Germinal center (tissue), 1 donor: Measurements from ENCODE around the gene NUP62.
"Not testable (repeated sequence)": the region's sequence is repeated elsewhere in the genome, so short reads cannot be mapped to it uniquely, and the experiment has no call there.

Experiments used
- DNase-seq: peaks from one replicate; pipeline ENCODE4 v3.0.0; 2012; ENCODE audit warnings: mixed read lengths, low spot score

NUP62 gene

DNA sequence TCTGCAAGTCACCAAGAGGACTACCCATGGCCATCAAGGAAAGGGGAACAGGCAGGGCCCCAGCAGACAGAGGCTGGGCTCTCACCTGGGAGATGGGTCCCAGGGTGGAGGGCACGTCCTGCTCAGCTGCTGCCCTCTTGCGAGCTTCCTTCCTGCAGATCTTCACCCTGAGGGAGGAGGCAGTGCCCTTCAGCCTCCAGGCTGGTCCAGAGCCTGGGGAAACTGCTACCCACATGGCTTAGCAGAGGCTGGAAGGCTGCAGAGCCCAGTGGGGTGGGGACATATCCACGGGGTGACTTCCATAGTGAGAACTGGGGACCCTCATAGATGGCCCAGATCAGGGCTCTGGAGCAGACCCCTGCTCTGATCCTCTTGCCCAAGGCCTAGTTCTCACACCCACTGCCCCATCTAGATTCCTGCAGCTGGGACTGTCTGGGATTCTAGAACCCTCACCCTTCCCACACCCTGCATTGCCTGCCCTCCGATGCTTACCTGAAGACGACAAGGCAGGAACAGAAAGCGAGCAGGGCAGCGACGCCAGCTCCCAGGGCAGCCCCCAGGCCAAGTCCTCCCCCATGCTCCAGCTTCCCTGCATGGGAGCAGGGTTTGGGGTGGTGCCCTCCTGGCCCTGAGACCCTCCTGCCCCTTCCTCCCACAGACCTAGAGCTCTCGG, 22.6 kb upstream of the NUP62 start:
- DNase-seq: no peak

DNA sequence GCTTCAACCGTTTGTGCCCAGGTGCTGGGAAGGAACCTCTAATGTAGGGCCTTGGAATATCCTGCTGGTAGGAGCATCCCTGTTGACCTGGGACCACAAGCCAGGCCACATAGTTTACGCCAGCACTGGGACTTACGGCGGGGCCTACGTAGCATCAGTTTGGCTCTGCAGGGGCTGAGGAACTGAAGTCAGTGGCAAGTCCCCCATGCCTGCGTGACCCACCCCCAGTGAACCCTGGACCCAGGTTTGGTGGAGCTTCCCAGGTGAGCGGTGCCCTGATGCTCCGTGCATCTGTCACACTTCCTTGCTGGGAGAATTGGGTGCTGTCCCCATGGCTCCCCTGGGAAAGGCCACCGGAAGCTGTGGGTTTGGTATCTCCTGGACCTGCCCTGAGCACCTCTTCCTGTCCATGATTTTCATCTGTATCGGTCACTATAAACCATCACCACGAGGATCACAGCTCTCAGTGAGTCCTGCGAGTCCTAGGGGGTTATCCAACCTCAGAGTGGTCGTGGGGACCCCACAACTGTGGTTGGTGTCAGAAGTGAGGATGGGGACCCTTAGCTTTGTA, 21.7 kb upstream of the NUP62 start:
- DNase-seq: no peak

DNA sequence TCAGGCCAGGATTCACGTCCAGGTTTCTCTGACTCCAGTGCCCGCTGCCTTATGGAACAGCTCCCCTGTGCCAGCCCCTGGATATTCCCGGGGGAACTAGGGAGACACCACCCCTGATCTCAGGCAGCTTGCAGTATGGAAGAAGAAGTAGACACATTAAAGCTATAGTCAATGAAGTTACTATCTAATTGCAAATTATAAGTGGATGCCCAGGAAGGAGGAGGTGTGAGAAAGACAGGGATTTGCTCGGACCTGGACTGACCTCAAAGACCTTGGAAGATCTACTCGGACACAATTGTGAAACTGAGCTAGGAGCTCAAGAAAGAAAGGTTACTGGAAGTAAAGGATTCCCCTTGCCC, 21.3 kb upstream of the NUP62 start:
- DNase-seq: no peak

DNA sequence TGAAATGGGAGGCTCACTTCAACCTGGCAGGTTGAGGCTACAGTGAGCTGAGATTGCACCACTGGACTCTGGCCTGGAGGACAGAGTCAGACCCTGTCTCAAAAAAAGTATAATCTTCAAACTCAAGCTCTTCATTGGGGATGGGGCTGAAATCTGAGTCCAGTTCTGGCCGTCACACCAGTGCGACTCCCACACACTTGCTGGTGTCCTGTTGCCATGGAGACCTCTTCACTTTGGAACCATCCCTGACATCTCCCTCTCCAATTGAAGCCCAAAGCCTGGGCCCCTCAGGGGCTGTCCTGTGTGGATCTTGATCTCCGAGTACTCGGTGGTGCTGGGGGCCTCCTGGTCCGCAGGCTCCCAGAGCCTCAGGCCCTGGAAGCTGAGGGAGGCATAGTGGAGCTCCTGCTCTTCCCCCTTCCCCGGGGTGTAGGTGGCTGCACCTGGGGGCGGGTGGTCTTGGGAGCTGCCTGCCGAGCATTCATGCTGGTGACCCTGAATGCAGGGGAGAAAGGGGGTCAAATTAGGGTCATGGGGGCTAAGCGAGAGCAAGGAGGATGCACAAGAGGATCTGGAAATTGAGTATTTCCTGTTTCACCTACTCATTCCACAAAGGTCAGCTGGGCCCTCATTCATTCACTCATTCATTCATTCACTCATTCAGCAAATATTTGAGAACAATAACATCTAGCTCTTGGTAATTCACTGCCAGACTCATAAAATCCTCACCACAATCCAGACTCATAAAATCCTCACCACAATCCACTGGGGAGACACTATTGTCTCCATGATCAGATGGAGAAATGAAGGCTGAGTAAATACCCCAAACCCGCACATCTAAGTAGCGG, 20.7 kb upstream of the NUP62 start:
- no peak for DNase-seq

DNA sequence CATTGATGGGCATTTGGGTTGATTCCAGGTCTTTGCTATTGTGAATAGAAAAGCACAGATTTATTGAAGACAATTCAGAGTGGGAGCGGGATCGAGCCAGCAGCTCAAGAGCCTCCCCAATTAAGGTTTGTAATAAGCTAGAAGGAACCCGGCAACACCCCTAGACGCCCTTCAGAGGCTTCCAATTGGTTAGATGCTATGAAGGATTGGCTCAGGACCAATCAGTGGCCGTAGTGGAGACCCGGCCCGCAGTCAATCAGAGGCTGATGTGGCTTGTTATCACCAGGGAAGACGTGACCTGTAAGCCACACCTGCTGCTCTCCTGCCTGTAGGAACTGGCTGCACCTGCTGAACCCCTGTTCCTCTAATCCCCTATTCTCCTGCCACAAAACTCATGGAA, 17.1 kb upstream of the NUP62 start:
- no peak for DNase-seq

DNA sequence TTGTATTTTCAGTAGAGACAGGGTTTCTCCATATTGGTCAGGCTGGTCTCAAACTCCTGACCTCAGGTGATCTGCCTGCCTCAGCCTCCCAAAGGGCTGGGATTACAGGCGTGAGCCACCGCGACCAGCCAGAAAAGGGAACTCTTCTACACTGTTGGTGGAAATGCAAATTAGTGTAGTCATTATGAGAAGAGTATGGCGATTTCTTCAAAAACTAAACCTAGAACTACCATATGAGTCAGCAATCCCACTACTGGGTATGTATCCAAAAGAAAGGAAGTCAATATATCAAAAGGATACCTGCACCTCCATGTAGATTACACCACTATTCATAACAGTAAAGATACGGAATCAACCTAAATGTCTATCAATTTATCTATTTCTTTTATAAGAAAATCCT, 15.3 kb upstream of the NUP62 start:
- DNase-seq: not testable (repeated sequence)

DNA sequence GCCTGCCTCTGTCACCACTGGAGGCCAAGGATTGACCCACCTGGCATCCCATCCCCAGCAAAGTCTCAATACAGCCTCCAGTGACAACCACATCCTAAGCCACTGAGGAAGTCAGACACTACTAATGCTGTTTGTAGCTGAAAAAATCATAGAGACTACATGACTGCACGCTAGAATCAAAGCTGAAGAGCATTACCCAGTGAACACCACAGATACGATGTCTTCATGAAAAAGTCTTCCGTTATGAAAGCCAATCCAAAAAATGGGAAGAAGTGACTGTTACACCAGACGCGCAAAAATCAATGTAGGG, 11.1 kb upstream of the NUP62 start:
- DNase-seq: no peak

DNA sequence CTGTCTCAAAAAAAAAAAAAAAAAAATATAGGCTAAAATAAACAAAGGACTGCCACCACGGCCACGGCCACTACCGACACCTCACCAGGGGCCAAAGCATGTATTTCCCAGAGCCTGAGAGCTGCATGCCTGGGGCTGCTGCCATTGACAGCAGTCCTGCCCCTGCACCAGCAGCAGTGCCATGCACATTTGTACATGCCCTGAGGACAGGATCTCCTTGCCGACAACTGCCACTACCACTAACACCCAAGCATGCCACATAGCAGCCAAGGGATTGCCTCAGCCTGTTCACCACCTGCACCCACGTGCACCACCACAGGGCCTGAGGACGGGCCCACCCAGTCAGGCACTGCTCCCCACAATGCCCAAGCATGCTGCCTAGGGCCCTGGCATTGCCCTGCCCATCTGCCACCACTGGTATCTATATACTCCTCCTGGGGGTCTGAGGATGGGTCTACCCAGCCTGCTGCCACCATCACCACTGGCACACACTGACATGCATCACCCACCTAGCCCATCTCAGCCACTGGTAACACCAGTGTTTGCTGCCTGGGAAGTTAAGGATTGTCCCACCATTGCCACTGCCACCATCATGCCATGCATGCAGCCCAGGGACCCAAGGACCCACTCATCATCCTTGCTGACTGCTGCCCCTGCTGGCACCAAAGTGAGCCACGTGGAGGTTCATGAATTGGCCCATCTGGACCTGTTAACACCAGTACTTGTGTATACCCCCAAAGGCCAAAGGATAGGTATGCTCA, 10.6 kb upstream of the NUP62 start:
- no peak for DNase-seq

DNA sequence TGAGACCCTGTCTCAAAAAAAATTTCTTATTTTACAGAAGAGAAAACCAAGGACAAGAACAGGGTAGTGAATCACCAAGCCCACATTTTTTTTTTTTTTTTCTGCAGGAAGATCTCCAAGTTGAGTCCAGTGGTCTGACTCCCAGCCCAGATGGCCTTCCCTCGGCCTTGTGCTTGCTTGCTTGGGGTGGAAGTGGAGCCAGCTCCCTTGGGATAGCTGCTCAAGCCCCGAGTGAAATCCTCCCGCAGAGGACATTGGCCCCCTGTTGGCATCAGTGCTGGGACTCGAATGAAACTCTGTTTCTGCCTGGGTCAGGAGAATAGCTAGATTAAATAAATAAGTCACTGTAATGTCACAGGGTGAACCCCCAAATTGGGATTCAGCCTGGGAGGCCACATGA, 9.4 kb upstream of the NUP62 start:
- DNase-seq: no peak

DNA sequence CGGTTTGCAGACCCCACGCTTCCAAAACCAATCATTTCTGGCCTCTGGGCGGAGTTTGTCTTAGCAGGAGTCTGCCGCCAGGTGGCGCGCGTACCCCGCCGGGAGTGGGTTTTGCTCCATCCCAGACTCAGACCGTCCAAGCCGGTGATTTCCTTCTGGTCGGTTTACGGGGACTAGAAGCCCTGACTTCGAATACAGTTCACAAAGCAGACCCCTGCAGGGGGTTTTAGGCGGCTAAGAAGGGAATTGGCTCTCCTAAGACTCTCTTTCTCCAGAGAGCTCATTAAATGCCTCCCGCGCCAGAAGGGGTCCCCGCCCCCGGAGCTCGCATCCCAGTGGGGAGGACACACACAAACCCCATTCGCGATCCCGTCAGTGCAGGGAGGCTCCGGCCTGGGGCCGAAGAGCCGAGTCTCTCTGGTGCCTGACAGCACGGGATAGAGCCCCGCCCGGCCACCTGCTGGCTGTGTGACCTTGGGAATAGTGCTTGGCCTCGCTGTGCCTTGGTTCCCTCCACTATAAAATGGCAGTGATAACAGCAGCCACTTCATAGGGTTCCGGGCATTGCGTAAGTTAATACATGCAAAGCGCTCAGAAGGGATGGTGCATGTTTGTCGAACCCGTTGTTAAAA, 8.6 kb upstream of the NUP62 start:
- DNase-seq: peak; percentile 73

DNA sequence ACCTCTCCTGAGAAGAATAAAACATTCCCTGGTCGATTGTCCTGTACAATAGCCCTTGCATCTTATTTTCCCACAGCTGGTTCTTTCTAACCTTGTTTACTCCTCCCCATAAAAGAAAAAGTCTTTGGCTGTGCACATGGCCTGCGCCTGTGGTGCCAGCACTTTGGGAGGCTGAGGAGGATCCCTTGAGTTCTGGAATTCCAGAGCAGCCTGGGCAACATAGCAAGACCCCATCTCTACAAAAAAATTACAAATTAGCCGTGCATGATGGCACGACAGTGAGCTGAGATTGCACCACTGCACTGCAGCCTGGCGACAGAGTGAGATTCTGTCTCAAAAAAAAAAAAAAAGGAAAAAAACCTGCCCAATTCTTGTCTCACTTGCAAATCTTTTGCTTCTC, 7.2 kb upstream of the NUP62 start:
- no peak for DNase-seq

DNA sequence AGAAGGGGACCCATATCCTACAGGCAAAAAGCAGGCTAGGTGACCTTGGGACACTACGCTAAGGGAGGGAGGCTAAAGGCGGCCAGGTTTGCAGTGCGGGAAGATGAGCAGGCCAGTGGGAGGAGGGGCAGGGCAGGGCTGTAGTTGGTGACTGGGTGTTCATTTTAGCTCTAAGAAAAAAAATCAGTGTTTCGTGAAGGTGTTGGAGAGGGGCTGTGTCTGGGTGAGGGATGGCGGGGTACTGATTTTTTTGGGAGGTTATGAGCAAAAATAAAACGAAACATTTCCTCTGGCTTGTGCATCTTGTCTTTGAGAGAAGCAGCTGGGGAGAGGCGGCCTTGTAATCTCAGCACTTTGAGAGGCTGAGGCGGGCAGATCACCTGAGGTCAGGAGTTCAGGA, 4.3 kb upstream of the NUP62 start:
- no peak for DNase-seq

DNA sequence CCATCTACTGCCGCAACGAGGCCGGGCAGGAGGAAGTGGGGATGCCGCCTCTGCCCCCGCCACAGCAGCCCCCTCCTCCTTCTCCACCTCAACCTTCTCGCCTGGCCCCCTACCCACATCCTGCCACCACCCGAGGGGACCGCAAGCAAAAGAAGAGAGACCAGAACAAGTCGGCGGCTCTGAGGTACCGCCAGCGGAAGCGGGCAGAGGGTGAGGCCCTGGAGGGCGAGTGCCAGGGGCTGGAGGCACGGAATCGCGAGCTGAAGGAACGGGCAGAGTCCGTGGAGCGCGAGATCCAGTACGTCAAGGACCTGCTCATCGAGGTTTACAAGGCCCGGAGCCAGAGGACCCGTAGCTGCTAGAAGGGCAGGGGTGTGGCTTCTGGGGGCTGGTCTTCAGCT, 3.4 kb upstream of the NUP62 start:
- DNase-seq: no peak

DNA sequence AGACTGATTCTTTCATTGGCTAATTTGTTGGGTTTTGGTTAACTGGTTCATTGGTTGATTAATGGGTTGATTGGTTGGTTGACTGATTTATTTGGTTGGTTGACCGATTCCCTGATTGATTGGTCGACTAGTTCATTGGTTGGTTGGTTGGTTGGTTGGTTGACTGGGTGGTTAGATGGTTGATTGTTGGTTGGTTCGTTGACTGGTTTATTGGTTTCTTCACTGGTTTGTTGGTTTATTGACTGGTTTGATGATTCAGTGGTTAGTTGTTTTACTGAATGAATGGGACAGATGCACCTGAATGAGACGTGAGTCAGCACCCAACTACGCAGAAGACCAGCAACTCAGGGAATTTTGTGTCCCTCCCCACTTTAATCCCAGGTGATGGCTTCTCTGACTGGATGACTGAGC, 2.7 kb upstream of the NUP62 start:
- no peak for DNase-seq

DNA sequence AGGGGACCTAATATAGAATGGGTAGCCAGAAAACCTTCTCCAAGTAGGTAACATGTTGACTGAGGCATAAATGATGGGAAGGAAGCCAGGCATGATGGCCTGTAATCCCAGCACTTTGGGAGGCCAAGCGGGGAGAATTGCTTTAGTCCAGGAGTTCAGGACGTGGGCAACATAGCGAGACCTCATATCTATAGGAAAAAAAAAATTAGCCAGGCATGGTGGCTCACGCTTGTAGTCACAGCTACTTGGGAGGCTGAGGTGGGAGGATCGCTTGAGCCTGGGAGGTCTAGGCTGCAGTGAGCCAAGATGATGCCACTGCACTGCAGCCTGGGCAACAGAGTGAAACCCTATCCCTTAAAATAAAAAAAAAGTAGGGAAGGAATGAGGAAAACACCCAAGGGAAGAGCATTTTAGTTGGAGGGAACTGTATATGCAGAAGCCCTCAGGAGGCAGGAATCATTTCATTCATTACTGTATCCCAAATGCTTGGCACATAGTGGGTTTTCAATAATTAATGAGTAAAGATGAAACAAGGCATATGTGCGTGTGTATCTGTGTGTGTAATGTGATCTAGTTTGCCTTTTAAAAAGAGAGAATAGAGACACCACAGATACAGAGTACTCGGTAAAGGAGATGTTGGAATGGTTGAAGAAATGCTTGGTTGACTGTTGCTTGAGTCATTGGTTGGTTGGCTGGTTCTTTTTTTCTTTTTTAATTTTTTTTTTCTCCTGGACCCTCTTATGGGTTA, 2.2 kb upstream of the NUP62 start:
- DNase-seq: no peak

DNA sequence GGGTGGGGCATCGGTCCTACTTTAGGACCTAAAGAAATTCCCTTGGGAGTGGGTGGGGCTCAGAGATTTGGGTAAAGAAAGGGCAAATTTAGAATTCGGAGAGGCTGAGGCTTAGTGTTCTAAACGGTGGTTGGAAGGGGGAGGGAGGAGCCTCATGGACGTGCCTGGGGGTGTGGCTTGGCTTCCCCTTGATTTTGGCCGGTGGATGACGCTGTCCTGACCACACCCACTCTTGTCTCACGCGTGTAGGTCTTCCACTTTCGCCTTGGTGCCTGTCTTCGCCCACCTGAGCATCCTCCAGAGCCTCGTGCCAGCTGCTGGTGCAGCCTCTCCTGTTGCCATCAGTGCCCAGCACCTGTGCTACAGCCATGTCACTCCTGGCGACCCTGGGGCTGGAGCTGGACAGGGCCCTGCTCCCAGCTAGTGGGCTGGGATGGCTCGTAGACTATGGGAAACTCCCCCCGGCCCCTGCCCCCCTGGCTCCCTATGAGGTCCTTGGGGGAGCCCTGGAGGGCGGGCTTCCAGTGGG, 1.2 kb upstream of the NUP62 start:
- no peak for DNase-seq

DNA sequence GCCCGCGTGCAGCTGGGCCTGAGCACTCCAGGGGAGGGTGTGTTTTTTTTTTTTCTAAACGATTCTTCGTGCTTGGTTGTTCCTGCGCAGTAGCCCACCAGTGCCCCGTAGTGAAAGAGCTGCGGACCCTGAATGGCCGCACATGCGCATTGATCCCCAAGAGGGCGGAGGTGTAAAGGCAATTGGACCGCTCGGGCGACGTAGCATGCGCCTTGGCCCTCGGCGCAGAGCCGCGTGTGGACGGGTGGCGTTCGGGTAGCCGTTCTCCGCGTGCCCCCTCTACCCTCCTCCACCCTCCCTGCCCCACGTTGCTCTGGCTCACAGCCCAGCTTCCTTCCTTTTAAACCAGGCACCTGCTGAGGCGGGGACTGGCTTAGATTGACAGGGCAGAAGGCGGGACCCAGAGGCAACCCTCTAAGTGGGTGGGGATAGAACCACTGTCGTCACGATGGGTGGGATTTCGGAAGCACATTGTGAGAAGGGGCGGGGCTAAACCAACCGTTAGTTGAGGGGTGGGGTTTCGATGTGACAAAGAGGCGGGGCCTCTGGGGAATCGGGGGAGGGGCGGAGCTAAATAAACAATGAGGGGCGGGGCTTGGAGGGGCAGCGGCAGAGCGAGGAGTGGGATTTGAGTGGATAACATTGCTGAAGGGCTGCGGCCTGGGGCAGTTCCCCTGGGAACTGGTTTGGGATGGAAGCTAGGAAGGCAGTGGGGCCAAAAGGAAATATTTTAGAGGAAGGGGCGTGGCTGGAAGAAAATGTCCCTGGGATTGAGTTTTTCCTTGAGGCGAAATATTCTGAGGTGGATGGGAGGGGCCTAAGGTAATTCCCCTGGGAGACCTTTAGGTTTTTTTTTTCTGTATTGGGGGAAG, 543 bp upstream of the NUP62 start:
- peak; percentile 96 for DNase-seq

DNA sequence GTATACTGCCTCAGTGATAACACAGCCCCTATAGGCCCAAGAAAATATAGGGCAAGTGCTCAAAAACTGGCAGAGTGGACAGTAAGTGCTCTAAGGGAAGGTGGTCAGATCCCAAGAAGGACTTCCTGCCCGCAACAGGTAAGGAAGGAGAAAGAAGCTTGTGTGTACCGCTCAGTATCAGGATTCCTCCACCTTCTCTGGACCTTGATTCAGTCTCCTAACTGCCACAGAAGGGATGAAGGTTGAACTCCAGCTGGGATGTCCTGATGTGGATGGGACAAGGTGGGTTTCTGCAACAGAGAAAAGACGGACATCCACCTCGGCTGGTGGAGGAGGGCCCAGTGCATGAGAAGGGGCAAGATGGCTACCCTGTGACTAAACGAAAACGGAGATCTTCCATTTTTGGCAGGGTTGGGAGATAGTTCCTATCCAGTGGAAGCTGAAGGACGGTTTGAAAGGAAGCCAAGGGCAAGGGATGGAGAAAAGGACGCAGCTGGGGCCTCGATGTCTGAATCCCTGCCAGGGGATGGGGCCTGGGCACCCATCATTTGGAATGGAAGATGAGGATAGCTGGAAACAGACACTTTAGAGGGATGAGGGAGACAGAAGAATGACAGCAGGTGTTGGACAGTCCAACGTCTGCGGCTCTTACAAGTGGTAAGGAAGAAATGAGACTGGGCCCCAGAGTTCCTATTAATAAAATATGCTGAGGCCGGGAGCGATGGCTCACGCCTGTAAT, 1.6 kb downstream of the NUP62 start:
- DNase-seq: no peak

DNA sequence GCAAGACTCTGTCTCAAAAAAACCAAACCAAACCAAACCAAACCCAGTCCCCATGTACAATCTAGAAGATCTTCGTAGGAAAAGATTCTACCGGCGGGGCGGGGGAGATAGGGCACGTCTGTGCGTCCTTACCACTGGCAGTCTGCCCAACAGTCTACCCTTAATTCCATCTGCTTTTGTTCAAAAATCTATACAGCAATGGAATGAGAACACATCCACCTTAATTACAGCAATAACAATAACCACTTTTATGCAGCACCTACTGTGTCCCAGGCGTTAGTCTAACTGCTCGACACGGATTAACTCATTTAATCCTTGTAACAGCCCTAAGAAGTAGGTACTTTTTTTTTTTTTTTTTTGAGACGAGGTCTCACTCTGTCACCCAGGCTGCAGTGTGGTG, 2.8 kb downstream of the NUP62 start:
- DNase-seq: no peak

DNA sequence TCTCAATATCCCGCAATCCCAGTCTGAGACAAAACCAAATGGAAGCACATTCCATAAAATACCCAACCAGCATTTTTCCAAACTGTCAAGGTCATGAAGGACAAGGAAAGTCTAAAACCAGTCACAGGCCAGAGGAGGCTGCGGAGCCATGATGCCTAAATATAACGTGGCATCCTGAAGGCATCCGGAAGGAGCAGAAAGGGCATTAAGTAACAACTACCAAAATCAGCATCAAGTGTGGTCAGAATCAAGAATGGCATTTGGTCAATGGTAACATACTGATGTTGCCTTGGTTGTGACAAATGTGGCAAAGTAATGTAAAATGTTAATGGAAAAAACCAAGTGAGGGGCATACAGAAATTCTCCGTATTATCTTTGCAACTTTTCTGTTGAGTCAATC, 3.8 kb downstream of the NUP62 start:
- DNase-seq: no peak
